Astrocyte of the spinal cord (primary cell): ENCODE data around the gene ARHGEF1.

ENCODE experiments used
- DNase-seq: peaks from one replicate; pipeline ENCODE4 v3.0.0; 2011; ENCODE audit warnings: low read depth, low spot score
- H3K4me3 ChIP-seq: 2 replicates; pipeline ENCODE4 v1.5.1; 2011; ENCODE audit warnings: low read depth, mild to moderate bottlenecking, low read length, moderate library complexity
- CTCF ChIP-seq: IDR thresholded peaks from 2 replicates; pipeline ENCODE4 v1.5.1; 2012; ENCODE audit warnings: low read depth, mild to moderate bottlenecking, low read length, inconsistent platforms
- in situ Hi-C: cut with HindIII; loops from 2 replicates; pipeline ENCODE4 v1.10.0; 2017; ENCODE audit warnings: low sequenced_read_pairs

The ARHGEF1 gene

DNA sequence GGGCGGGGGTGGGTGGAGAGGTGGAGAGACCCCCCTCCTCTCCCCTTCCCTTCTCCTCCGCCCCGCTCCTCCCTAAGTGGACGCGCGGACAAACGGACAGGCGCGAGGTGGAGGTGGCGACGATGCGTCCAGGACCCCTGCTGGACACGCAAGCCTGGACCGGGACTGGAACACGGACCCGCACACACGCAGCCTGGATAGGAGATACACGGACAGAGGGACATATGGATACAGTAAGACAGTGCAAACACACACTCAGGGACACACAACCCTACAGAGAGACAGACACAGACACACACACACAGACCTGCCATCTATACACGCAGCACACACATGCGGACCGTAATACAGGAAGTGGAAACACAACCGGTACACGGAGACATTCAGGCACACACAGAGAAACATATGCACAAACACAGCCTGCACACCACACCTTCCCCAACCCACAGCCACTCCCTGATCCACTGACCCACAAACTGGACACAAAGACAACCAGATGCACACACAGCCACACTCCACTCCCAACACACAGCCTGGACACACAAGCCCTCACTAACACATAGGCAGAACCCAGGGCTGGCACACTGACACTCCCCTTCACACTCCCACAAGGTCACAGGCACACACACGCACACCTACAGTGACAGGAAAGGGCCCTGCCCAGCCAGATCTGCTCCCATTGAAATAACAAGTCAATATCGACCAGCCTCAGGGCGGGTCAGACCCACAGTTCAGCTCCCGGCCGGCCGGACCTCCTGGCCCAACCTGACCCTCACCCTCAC is 46.0 kb downstream of the ARHGEF1 start:
- in situ Hi-C loops: no loop called here
- no peak for TF ChIP-seq CTCF
- DNase-seq: no peak

DNA sequence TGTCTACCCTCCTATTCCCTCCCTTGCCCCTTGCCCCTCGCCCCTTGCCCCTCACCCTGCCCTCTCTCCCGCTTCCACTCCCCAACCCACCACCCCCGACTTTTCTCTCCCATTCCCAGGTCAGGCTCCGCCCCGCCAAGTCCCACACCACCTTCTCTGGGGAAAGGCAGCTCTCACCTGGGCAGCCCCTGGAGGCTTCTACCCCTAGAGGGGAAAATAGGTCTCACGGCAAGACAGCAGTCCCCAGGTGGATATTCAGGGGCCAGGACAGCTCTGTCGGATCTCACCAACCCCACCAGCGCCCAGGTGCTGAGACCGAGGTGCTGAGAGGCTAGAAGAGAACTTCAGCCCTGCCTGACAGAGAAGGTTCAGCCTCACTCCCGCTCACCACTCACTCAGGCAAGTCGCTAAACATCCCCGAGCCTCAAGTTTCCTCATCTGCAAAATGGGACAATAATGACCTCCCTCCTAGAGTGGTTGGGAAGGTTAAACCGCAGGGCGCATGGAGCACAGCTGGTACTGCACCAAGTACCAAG is 46.6 kb downstream of the ARHGEF1 start:
- TF ChIP-seq CTCF: no peak
- DNase-seq: no peak
- no peak overlapping the region for H3K4me3 ChIP-seq
- in situ Hi-C loops: no loop called here

More for the DNA sequence above, 46.0 kb downstream of the ARHGEF1 start:
- no peak overlapping the region for H3K4me3 ChIP-seq

DNA sequence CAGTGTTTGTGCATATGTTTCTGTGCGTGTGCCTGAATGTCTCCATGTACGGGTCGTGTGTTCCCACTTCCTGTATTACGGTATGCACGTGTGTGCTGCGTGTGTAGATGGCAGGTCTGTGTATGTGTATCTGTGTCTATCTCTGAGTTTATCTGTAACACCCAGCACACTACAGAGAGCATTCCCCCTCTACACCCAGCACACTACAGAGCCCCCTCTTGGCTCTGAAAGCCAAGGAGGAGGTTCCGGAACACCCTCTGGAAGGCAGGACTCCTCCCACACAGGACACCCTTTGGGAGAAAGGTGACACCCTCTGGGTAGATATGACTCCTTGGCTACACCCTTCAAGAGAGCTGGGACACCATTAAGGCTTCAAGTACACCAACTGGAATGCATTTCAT is 47.3 kb downstream of the ARHGEF1 start:
- TF ChIP-seq CTCF: no peak
- DNase-seq: no peak
- in situ Hi-C loops: no loop called here

DNA sequence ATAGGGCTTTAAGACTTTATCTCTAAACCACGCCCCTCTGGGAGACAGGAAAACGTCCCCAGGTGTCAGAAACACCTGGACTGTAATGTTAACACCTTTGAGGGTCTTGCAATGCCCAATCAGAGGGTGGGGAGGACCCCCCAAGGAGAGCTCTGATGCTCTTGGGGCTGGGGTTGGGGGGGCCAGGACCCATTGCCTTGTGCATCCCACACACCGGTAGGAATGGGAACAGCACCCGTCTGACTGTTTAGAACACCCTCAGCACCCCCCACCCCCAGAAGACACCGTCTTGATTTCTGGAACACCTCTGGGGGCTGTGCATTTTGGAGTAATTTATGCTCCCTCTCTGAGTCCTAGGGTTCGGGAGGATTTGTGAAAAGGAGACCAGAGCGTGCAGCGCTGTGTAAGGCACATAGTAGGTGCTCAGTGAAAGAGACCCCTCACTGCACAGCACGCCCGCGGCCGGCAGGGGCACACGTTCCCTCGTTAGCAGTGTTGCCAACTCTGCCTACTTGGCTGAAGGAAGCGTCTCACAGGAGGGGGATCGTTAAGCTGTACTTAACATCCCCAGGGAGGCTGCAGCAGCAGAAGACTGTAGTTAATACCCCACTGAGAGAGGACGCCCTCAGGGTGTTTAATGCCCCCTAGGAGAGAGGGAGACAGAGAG is 48.1 kb downstream of the ARHGEF1 start:
- in situ Hi-C loops: no loop called here
- DNase-seq: no peak
- TF ChIP-seq CTCF: peak; percentile 42
- H3K4me3 ChIP-seq: no peak overlapping the region

More for the DNA sequence above, 47.3 kb downstream of the ARHGEF1 start:
- H3K4me3 ChIP-seq: no peak overlapping the region

GRCh38 chr19:41932259-41932719 is 49.3 kb downstream of the ARHGEF1 start:
- in situ Hi-C loops: no loop called here
- TF ChIP-seq CTCF: no peak
- H3K4me3 ChIP-seq: no peak overlapping the region
- DNase-seq: no peak

DNA sequence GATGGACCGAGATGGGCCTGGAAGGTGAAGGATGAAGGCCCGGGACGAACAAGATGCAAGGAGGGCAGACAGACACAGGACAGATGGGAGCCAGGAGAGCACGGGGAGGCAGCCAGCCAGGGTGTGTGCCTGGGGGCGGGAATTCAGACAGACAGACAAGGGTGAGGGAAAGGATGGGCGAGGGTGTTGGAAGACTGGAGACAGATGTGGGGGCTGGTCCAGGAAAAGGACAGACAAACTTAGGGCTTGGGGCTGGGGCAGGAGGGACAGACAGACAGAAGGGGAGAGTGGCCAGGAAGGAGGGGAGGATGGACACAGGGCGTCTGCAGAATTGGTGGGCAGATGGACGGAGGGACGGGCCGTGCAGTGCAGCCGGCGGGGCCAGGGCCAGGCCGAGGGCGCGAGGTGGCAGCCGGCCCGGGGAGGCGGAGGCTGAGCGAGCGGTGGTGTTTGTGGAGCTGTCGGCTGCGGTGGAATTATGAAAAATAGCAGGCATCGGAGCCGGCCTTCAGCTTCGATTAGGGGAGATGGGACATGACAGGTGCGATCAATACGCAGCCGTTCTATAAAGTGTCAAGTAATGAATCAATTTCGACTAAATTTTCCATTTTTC is 49.8 kb downstream of the ARHGEF1 start:
- in situ Hi-C loops: no loop called here
- no peak for DNase-seq
- TF ChIP-seq CTCF: no peak
- no peak overlapping the region for H3K4me3 ChIP-seq
